GM23338 (cell line): ENCODE results near the gene SYNE1. TPM values are rescaled to one million over a fixed set of nuclear protein-coding genes. Genes with fewer than 3 reads are reported as not detected.

Source experiments
- ATAC-seq: fragments of 200-7000 bp; cut with Tn5 transposase; 3 replicates; pipeline ENCODE4 v1.9.1; 2020
- DNase-seq: peaks from one replicate; pipeline ENCODE4 v3.0.0-alpha.2; 2015; ENCODE audit warnings: low spot score
- H2AFZ ChIP-seq: fragments of 200-600 bp; sonication (generic); 2 replicates; pipeline ENCODE4 v1.8.0; 2016; ENCODE audit warnings: antibody characterized with exemption, mild to moderate bottlenecking, moderate library complexity
- H3F3A ChIP-seq: fragments of 200-600 bp; sonication (generic); replicated peaks from 2 replicates; pipeline ENCODE4 v1.8.0; 2017; ENCODE audit warnings: antibody characterized with exemption, mixed run types, low read depth
- H3K27ac ChIP-seq: fragments of 200-600 bp; sonication (generic); 2 replicates; pipeline ENCODE4 v1.6.1; 2016; ENCODE audit warnings: low read depth
- H3K27me3 ChIP-seq: fragments of 200-600 bp; sonication (generic); 2 replicates; pipeline ENCODE4 v1.8.0; 2016; ENCODE audit warnings: mild to moderate bottlenecking, mixed run types, moderate library complexity; ENCODE audit not compliant: insufficient read depth
- H3K36me3 ChIP-seq: fragments of 200-600 bp; sonication (generic); 2 replicates; pipeline ENCODE4 v1.8.0; 2016; ENCODE audit warnings: mild to moderate bottlenecking; ENCODE audit not compliant: insufficient read depth
- H3K4me1 ChIP-seq: fragments of 200-600 bp; sonication (generic); 2 replicates; pipeline ENCODE4 v1.8.0; 2016; ENCODE audit warnings: mild to moderate bottlenecking, moderate library complexity; ENCODE audit not compliant: insufficient read depth
- H3K4me2 ChIP-seq: fragments of 200-600 bp; sonication (generic); 2 replicates; pipeline ENCODE4 v1.7.1; 2017; ENCODE audit warnings: mixed run types
- H3K4me3 ChIP-seq: fragments of 200-600 bp; sonication (generic); 2 replicates; pipeline ENCODE4 v1.6.1; 2016; ENCODE audit warnings: mixed run types
- H3K79me2 ChIP-seq: fragments of 200-600 bp; sonication (generic); replicated peaks from 2 replicates; pipeline ENCODE4 v1.8.0; 2017; ENCODE audit warnings: mild to moderate bottlenecking; ENCODE audit not compliant: insufficient read depth
- H3K9me2 ChIP-seq: fragments of 200-600 bp; sonication (generic); 2 replicates; pipeline ENCODE4 v1.8.0; 2017; ENCODE audit not compliant: insufficient read depth
- H4K20me1 ChIP-seq: fragments of 200-600 bp; sonication (generic); replicated peaks from 2 replicates; pipeline ENCODE4 v1.8.0; 2017; ENCODE audit warnings: mild to moderate bottlenecking; ENCODE audit not compliant: insufficient read depth
- H3K27ac Mint-ChIP-seq: 2 replicates; pipeline ENCODE4 v1.8.0; 2020; ENCODE audit warnings: inconsistent platforms, mild to moderate bottlenecking, moderate library complexity, mixed read lengths
- H3K27me3 Mint-ChIP-seq: 3 replicates; pipeline ENCODE4 v1.8.0; 2022; ENCODE audit warnings: low read depth, mild to moderate bottlenecking, moderate library complexity, mixed read lengths, inconsistent platforms; ENCODE audit not compliant: insufficient read depth, poor library complexity
- H3K36me3 Mint-ChIP-seq: 3 replicates; pipeline ENCODE4 v1.8.0; 2021; ENCODE audit warnings: low read depth, mild to moderate bottlenecking, inconsistent platforms, moderate library complexity, mixed read lengths
- H3K4me1 Mint-ChIP-seq: 3 replicates; pipeline ENCODE4 v1.8.0; 2020; ENCODE audit warnings: mild to moderate bottlenecking, inconsistent platforms, mixed read lengths
- H3K4me3 Mint-ChIP-seq: 3 replicates; pipeline ENCODE4 v1.8.0; 2021; ENCODE audit warnings: moderate library complexity, mild to moderate bottlenecking, inconsistent platforms, mixed read lengths
- H3K9me3 Mint-ChIP-seq: 3 replicates; pipeline ENCODE4 v1.8.0; 2020; ENCODE audit warnings: moderate library complexity, mild to moderate bottlenecking, inconsistent platforms, mixed read lengths
- CREB1 ChIP-seq: fragments of 250-450 bp; sonication (Bioruptor Pico); IDR thresholded peaks from 2 replicates; pipeline ENCODE4 v1.5.0; 2020; ENCODE audit warnings: low read depth, mild to moderate bottlenecking, moderate library complexity
- CTCF ChIP-seq, 2 experiments: fragments of 200-600 bp in 1 of 2; sonication (generic) in 1 of 2; conservative IDR thresholded peaks; 2 replicates each; pipeline versions ENCODE4 v1.5.1 to v1.6.1; 2016 to 2017; ENCODE audit warnings: antibody characterized with exemption in 2 of 2, low read depth in 2 of 2, mild to moderate bottlenecking in 2 of 2, moderate library complexity in 1 of 2
- EZH2 ChIP-seq: fragments of 200-600 bp; sonication (generic); IDR thresholded peaks from one replicate; pipeline ENCODE4 v1.8.0; 2017; ENCODE audit warnings: antibody characterized with exemption, mild to moderate bottlenecking, low read depth; ENCODE audit not compliant: unreplicated experiment
- EZH2phosphoT487 ChIP-seq: fragments of 200-600 bp; sonication (generic); IDR thresholded peaks from one replicate; pipeline ENCODE4 v1.8.1; 2018; ENCODE audit warnings: antibody characterized with exemption; ENCODE audit not compliant: unreplicated experiment
- JUNB ChIP-seq: IDR thresholded peaks from one replicate; pipeline ENCODE4 v1.6.1; 2016; ENCODE audit warnings: antibody characterized with exemption; ENCODE audit not compliant: unreplicated experiment
- NANOG ChIP-seq: IDR thresholded peaks from 2 replicates; pipeline ENCODE4 v1.6.1; 2016; ENCODE audit warnings: antibody characterized with exemption, borderline replicate concordance
- POLR2AphosphoS5 ChIP-seq: IDR thresholded peaks from 2 replicates; pipeline ENCODE4 v1.6.1; 2016; ENCODE audit warnings: antibody characterized with exemption, low read depth
- STAT1 ChIP-seq: IDR thresholded peaks from one replicate; pipeline ENCODE4 v1.6.1; 2016; ENCODE audit warnings: antibody characterized with exemption; ENCODE audit not compliant: unreplicated experiment
- ZNF114 ChIP-seq: fragments of 250-450 bp; sonication (Bioruptor Pico); IDR thresholded peaks from 2 replicates; pipeline ENCODE4 v1.5.0; 2020; ENCODE audit warnings: mild to moderate bottlenecking, moderate library complexity
- ZNF331 ChIP-seq: fragments of 250-450 bp; sonication (Bioruptor Pico); IDR thresholded peaks from 2 replicates; pipeline ENCODE4 v1.5.0; 2020; ENCODE audit warnings: low read depth, mild to moderate bottlenecking, moderate library complexity
- polyA plus RNA-seq: library from polyadenylated mRNA; unstranded; fragments of >200 nt; fragmentation: Nextera tagmentation; extraction: Ambion mirVana; gene quantifications from 2 replicates; pipeline ENCODE4 v1.2.1, GENCODE V29; 2016
- total RNA-seq: library from RNA; depleted of rRNA; stranded (reverse); fragments of >200 nt; shearing (Covaris generic); gene quantifications from 2 replicates; pipeline ENCODE4 v1.2.3, GENCODE V29; 2014
- TF ChIP-seq, protein P1 (sequence below): fragments of 250-450 bp; sonication (Bioruptor Pico); IDR thresholded peaks from 2 replicates; pipeline ENCODE4 v1.5.0; 2020; ENCODE audit warnings: mild to moderate bottlenecking, moderate library complexity
- TF ChIP-seq, protein P2 (sequence below): IDR thresholded peaks from one replicate; pipeline ENCODE4 v1.6.1; 2018; ENCODE audit warnings: antibody characterized with exemption; ENCODE audit not compliant: unreplicated experiment

The SYNE1 gene
- total and polyA plus RNA-seq, 2 experiments from 2014 or later, result 3.9 to 13.6 TPM

GRCh38 chr6:152086223-152086873 is 550.8 kb downstream of the SYNE1 start:
- no peaks in the 10 kb centered on the region for H3F3A ChIP-seq
- H3K4me1 ChIP-seq, result no peaks in the 10 kb centered on the region
- no peak for DNase-seq
- Mint-ChIP-seq H3K27ac (no peak overlapping the region), H3K9me3 (peaks cover 19% of the 10 kb centered on the region; the same call in 2 of the 3 replicates), H3K27me3 (peaks cover 4% of the 10 kb centered on the region), H3K4me3 (no peak overlapping the region), H3K36me3 (no peaks in the 10 kb centered on the region), H3K4me1 (no peaks in the 10 kb centered on the region)
- no peak overlapping the region for H3K4me3 ChIP-seq
- no peak overlapping the region for H3K4me2 ChIP-seq
- ATAC-seq, result no peak
- TF ChIP-seq ZNF114 (CRISPR knock-in tag) (no peak), EZH2phosphoT487 (no peak), JUNB (no peak), CTCF (conservative IDR thresholded peaks at IDR 0.05; ENCODE audit: low read depth in 2 of 2) (no peak), NANOG (no peak), STAT1 (no peak), POLR2AphosphoS5 (no peak), EZH2 (no peak), ZNF331 (CRISPR knock-in tag) (no peak), CREB1 (CRISPR knock-in tag) (no peak)
- TF ChIP-seq, protein P1, sequence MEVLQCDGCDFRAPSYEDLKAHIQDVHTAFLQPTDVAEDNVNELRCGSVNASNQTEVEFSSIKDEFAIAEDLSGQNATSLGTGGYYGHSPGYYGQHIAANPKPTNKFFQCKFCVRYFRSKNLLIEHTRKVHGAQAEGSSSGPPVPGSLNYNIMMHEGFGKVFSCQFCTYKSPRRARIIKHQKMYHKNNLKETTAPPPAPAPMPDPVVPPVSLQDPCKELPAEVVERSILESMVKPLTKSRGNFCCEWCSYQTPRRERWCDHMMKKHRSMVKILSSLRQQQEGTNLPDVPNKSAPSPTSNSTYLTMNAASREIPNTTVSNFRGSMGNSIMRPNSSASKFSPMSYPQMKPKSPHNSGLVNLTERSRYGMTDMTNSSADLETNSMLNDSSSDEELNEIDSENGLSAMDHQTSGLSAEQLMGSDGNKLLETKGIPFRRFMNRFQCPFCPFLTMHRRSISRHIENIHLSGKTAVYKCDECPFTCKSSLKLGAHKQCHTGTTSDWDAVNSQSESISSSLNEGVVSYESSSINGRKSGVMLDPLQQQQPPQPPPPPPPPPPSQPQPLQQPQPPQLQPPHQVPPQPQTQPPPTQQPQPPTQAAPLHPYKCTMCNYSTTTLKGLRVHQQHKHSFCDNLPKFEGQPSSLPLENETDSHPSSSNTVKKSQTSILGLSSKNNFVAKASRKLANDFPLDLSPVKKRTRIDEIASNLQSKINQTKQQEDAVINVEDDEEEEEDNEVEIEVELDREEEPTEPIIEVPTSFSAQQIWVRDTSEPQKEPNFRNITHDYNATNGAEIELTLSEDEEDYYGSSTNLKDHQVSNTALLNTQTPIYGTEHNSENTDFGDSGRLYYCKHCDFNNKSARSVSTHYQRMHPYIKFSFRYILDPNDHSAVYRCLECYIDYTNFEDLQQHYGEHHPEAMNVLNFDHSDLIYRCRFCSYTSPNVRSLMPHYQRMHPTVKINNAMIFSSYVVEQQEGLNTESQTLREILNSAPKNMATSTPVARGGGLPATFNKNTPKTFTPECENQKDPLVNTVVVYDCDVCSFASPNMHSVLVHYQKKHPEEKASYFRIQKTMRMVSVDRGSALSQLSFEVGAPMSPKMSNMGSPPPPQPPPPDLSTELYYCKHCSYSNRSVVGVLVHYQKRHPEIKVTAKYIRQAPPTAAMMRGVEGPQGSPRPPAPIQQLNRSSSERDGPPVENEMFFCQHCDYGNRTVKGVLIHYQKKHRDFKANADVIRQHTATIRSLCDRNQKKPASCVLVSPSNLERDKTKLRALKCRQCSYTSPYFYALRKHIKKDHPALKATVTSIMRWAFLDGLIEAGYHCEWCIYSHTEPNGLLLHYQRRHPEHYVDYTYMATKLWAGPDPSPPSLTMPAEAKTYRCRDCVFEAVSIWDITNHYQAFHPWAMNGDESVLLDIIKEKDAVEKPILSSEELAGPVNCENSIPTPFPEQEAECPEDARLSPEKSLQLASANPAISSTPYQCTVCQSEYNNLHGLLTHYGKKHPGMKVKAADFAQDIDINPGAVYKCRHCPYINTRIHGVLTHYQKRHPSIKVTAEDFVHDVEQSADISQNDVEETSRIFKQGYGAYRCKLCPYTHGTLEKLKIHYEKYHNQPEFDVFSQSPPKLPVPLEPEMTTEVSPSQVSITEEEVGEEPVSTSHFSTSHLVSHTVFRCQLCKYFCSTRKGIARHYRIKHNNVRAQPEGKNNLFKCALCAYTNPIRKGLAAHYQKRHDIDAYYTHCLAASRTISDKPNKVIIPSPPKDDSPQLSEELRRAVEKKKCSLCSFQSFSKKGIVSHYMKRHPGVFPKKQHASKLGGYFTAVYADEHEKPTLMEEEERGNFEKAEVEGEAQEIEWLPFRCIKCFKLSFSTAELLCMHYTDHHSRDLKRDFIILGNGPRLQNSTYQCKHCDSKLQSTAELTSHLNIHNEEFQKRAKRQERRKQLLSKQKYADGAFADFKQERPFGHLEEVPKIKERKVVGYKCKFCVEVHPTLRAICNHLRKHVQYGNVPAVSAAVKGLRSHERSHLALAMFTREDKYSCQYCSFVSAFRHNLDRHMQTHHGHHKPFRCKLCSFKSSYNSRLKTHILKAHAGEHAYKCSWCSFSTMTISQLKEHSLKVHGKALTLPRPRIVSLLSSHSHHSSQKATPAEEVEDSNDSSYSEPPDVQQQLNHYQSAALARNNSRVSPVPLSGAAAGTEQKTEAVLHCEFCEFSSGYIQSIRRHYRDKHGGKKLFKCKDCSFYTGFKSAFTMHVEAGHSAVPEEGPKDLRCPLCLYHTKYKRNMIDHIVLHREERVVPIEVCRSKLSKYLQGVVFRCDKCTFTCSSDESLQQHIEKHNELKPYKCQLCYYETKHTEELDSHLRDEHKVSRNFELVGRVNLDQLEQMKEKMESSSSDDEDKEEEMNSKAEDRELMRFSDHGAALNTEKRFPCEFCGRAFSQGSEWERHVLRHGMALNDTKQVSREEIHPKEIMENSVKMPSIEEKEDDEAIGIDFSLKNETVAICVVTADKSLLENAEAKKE (CRISPR knock-in tag), result no peak
- TF ChIP-seq, protein P2, sequence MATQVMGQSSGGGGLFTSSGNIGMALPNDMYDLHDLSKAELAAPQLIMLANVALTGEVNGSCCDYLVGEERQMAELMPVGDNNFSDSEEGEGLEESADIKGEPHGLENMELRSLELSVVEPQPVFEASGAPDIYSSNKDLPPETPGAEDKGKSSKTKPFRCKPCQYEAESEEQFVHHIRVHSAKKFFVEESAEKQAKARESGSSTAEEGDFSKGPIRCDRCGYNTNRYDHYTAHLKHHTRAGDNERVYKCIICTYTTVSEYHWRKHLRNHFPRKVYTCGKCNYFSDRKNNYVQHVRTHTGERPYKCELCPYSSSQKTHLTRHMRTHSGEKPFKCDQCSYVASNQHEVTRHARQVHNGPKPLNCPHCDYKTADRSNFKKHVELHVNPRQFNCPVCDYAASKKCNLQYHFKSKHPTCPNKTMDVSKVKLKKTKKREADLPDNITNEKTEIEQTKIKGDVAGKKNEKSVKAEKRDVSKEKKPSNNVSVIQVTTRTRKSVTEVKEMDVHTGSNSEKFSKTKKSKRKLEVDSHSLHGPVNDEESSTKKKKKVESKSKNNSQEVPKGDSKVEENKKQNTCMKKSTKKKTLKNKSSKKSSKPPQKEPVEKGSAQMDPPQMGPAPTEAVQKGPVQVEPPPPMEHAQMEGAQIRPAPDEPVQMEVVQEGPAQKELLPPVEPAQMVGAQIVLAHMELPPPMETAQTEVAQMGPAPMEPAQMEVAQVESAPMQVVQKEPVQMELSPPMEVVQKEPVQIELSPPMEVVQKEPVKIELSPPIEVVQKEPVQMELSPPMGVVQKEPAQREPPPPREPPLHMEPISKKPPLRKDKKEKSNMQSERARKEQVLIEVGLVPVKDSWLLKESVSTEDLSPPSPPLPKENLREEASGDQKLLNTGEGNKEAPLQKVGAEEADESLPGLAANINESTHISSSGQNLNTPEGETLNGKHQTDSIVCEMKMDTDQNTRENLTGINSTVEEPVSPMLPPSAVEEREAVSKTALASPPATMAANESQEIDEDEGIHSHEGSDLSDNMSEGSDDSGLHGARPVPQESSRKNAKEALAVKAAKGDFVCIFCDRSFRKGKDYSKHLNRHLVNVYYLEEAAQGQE, result no peak
- no peak overlapping the region for H3K27ac ChIP-seq
- H2AFZ ChIP-seq, result no peak overlapping the region
- no peaks in the 10 kb centered on the region for H4K20me1 ChIP-seq
- H3K36me3 ChIP-seq, result no peaks in the 10 kb centered on the region
- H3K27me3 ChIP-seq, result no peaks in the 10 kb centered on the region
- no peaks in the 10 kb centered on the region for H3K79me2 ChIP-seq
- peaks cover 25% of the 10 kb centered on the region; the same call in 1 of the 2 replicates for H3K9me2 ChIP-seq
